Activated T-helper 2 cell treated with anti-CD3 and anti-CD28 coated beads, Interferon-gamma antibody, Interleukin-2, Interleukin-4, amounts not matched to agents 10 μg/mL and 5 μg/mL and 100 μg/mL, durations not matched to agents 14 hours and 24 hours and 36 hours (primary cell): Measurements from ENCODE around the gene ANGPTL8. TPM values are rescaled to one million over a fixed set of nuclear protein-coding genes. Genes with fewer than 3 reads are reported as not detected.
A peak's percentile ranks its signal among the peaks of the same experiment; 100 is the strongest.

Experiments
- DNase-seq: peaks from one replicate; pipeline ENCODE4 v3.0.0; 2021; ENCODE audit warnings: low spot score
- H3K27ac Mint-ChIP-seq: one replicate; pipeline ENCODE4 v1.8.0; 2021; ENCODE audit warnings: mixed read lengths
- H3K27me3 Mint-ChIP-seq: one replicate; pipeline ENCODE4 v1.8.0; 2021; ENCODE audit warnings: low read depth, mixed read lengths
- H3K36me3 Mint-ChIP-seq: one replicate; pipeline ENCODE4 v1.8.0; 2021; ENCODE audit warnings: low read depth, mixed read lengths
- H3K4me1 Mint-ChIP-seq: one replicate; pipeline ENCODE4 v1.8.0; 2021; ENCODE audit warnings: low read depth, mixed read lengths
- H3K4me3 Mint-ChIP-seq: one replicate; pipeline ENCODE4 v1.8.0; 2021; ENCODE audit warnings: low read depth, mild to moderate bottlenecking, moderate library complexity, mixed read lengths
- H3K9me3 Mint-ChIP-seq: one replicate; pipeline ENCODE4 v1.8.0; 2021; ENCODE audit warnings: mixed read lengths
- intact Hi-C: fragments of 100-400 bp; cut with micrococcal nuclease; formaldehyde crosslinking; loops from one replicate; pipeline ENCODE4 v1.15.1; 2023
- total RNA-seq: library from RNA; stranded (reverse); gene quantifications from 2 replicates; pipeline ENCODE4 v1.2.3, GENCODE V29; 2022

The ANGPTL8 gene
- total RNA-seq: not detected in 2 replicates

GRCh38 chr19:11239377-11240000 is at the start of gene ANGPTL8:
ANGPTL8 (plus strand) TSS chr19:11239619; CDS start chr19:11239638, 19 bp downstream.
- Mint-ChIP-seq H3K36me3 (no peaks in the 10 kb centered on the region), H3K27ac (no peak within 1 kb of the TSS), H3K4me1 (no peaks in the 10 kb centered on the region), H3K27me3 (peaks cover 1% of the 10 kb centered on the region), H3K9me3 (no peaks in the 10 kb centered on the region), H3K4me3 (no peak within 1 kb of the TSS)
- no peak for DNase-seq
- intact Hi-C loops: no loop called here

GRCh38 chr19:11190501-11190900 is 48.9 kb upstream of the ANGPTL8 start:
- Mint-ChIP-seq H3K4me3 (no peak overlapping the region), H3K36me3 (no peaks in the 10 kb centered on the region), H3K27me3 (peaks cover 2% of the 10 kb centered on the region), H3K27ac (no peak overlapping the region), H3K4me1 (peaks cover under 1% of the 10 kb centered on the region), H3K9me3 (no peaks in the 10 kb centered on the region)
- intact Hi-C loops: no loop called here
- no peak for DNase-seq

GRCh38 chr19:11191273-11191755 is 48.1 kb upstream of the ANGPTL8 start:
- no peak overlapping the region for H3K27ac Mint-ChIP-seq
- DNase-seq: no peak
- peaks cover 3% of the 10 kb centered on the region for H3K4me1 Mint-ChIP-seq
- no peak overlapping the region for H3K4me3 Mint-ChIP-seq
- peaks cover 6% of the 10 kb centered on the region for H3K27me3 Mint-ChIP-seq
- no peaks in the 10 kb centered on the region for H3K36me3 Mint-ChIP-seq
- intact Hi-C loops: no loop called here
- no peaks in the 10 kb centered on the region for H3K9me3 Mint-ChIP-seq

- H3K27ac Mint-ChIP-seq: no peak overlapping the region
- peaks cover 9% of the 10 kb centered on the region for H3K27me3 Mint-ChIP-seq
- H3K4me3 Mint-ChIP-seq: no peak overlapping the region
- no peaks in the 10 kb centered on the region for H3K36me3 Mint-ChIP-seq
- intact Hi-C loops: no loop called here
- DNase-seq: no peak
- peaks cover 3% of the 10 kb centered on the region for H3K4me1 Mint-ChIP-seq
- H3K9me3 Mint-ChIP-seq: no peaks in the 10 kb centered on the region
These were observed 47.5 kb upstream of the ANGPTL8 start for GRCh38 chr19:11191934-11192333.

GRCh38 chr19:11192957-11193939 is 46.2 kb upstream of the ANGPTL8 start:
- no peaks in the 10 kb centered on the region for H3K9me3 Mint-ChIP-seq
- H3K27ac Mint-ChIP-seq: no peak overlapping the region
- no peak overlapping the region for H3K4me3 Mint-ChIP-seq
- intact Hi-C loops: no loop called here
- H3K36me3 Mint-ChIP-seq: no peaks in the 10 kb centered on the region
- DNase-seq: no peak
- peaks cover 6% of the 10 kb centered on the region for H3K4me1 Mint-ChIP-seq
- H3K27me3 Mint-ChIP-seq: peaks cover 9% of the 10 kb centered on the region

- intact Hi-C loops: no loop called here
- Mint-ChIP-seq H3K9me3 (no peaks in the 10 kb centered on the region), H3K27ac (no peak overlapping the region), H3K36me3 (no peaks in the 10 kb centered on the region), H3K4me1 (peaks cover 6% of the 10 kb centered on the region), H3K4me3 (no peak overlapping the region), H3K27me3 (peaks cover 9% of the 10 kb centered on the region)
- no peak for DNase-seq
These were observed 45.2 kb upstream of the ANGPTL8 start for GRCh38 chr19:11194173-11194572.

- Mint-ChIP-seq H3K27ac (no peak overlapping the region), H3K9me3 (no peaks in the 10 kb centered on the region), H3K36me3 (no peaks in the 10 kb centered on the region), H3K4me3 (no peak overlapping the region), H3K4me1 (peaks cover 6% of the 10 kb centered on the region), H3K27me3 (peaks cover 9% of the 10 kb centered on the region)
- DNase-seq: no peak
- intact Hi-C loops: no loop called here
These were observed 44.5 kb upstream of the ANGPTL8 start for GRCh38 chr19:11194656-11195558.

- DNase-seq: no peak
- intact Hi-C loops: no loop called here
- Mint-ChIP-seq H3K4me1 (peaks cover 6% of the 10 kb centered on the region), H3K27me3 (peaks cover 9% of the 10 kb centered on the region), H3K36me3 (no peaks in the 10 kb centered on the region), H3K4me3 (no peak overlapping the region), H3K9me3 (no peaks in the 10 kb centered on the region), H3K27ac (no peak overlapping the region)
These were observed 43.7 kb upstream of the ANGPTL8 start for GRCh38 chr19:11195681-11196080.

- peak; percentile 15 for DNase-seq
- no peaks in the 10 kb centered on the region for H3K36me3 Mint-ChIP-seq
- H3K4me3 Mint-ChIP-seq: peak overlapping the region; percentile 71
- H3K9me3 Mint-ChIP-seq: no peaks in the 10 kb centered on the region
- intact Hi-C loops: no loop called here
- H3K4me1 Mint-ChIP-seq: peaks cover 6% of the 10 kb centered on the region
- peaks cover 9% of the 10 kb centered on the region for H3K27me3 Mint-ChIP-seq
- no peak overlapping the region for H3K27ac Mint-ChIP-seq
These were observed 42.8 kb upstream of the ANGPTL8 start for GRCh38 chr19:11196406-11197287.

- Mint-ChIP-seq H3K9me3 (no peaks in the 10 kb centered on the region), H3K27ac (no peak within 1 kb of the TSS), H3K36me3 (no peaks in the 10 kb centered on the region), H3K27me3 (peaks cover 9% of the 10 kb centered on the region), H3K4me1 (peaks cover 6% of the 10 kb centered on the region), H3K4me3 (peak within 1 kb of the TSS; percentile 73)
- intact Hi-C loops: no loop called here
- peak; percentile 73 for DNase-seq
These were observed 41.9 kb upstream of the ANGPTL8 start, which contains the start of gene KANK2 for GRCh38 chr19:11197291-11198174. KANK2 (minus strand) TSS chr19:11197545; CDS start chr19:11194511, 3,034 bp downstream.

- Mint-ChIP-seq H3K4me3 (peak overlapping the region; percentile 73), H3K27me3 (peaks cover 9% of the 10 kb centered on the region), H3K9me3 (no peaks in the 10 kb centered on the region), H3K4me1 (peaks cover 8% of the 10 kb centered on the region), H3K36me3 (no peaks in the 10 kb centered on the region), H3K27ac (no peak overlapping the region)
- intact Hi-C loops: no loop called here
- DNase-seq: no peak
These were observed 41.3 kb upstream of the ANGPTL8 start for GRCh38 chr19:11198175-11198534.
